ENCODE data around the gene KCNJ6.

Gene KCNJ6

GRCh38 chr21:37711286-37711829, 204.9 kb downstream of the KCNJ6 start:
- no peak for DNase-seq

GRCh38 chr21:37710546-37711285, 205.5 kb downstream of the KCNJ6 start:
- no peak for DNase-seq

GRCh38 chr21:37704751-37705150, 211.5 kb downstream of the KCNJ6 start:
- no peak for DNase-seq

GRCh38 chr21:37702241-37702640, 214.0 kb downstream of the KCNJ6 start:
- no peak for DNase-seq

GRCh38 chr21:37700641-37701202, 215.5 kb downstream of the KCNJ6 start:
- DNase-seq = no peak

GRCh38 chr21:37699024-37699775, 217.1 kb downstream of the KCNJ6 start:
- DNase-seq = no peak

GRCh38 chr21:37696936-37697335, 219.3 kb downstream of the KCNJ6 start:
- no peak for DNase-seq

- no peak for DNase-seq
Measured at GRCh38 chr21:37695111-37695510, 221.1 kb downstream of the KCNJ6 start.

- no peak for DNase-seq
Measured at GRCh38 chr21:37688952-37689659, 227.2 kb downstream of the KCNJ6 start.

GRCh38 chr21:37686991-37687810, 229.1 kb downstream of the KCNJ6 start:
- no peak for DNase-seq

- no peak for DNase-seq
Measured at GRCh38 chr21:37684547-37684946, 231.7 kb downstream of the KCNJ6 start.

GRCh38 chr21:37684115-37684493, 232.2 kb downstream of the KCNJ6 start:
- DNase-seq = no peak

- no peak for DNase-seq
Measured at GRCh38 chr21:37683396-37684114, 232.7 kb downstream of the KCNJ6 start.

GRCh38 chr21:37682966-37683365, 233.3 kb downstream of the KCNJ6 start:
- DNase-seq = no peak

- no peak for DNase-seq
Measured at GRCh38 chr21:37677006-37677405, 239.3 kb downstream of the KCNJ6 start.

- peak; percentile 61 for DNase-seq
Measured at GRCh38 chr21:37675202-37675801, 241.0 kb downstream of the KCNJ6 start.

- no peak for DNase-seq
Measured at GRCh38 chr21:37673801-37674575, 242.3 kb downstream of the KCNJ6 start.

GRCh38 chr21:37671381-37671780, 244.9 kb downstream of the KCNJ6 start:
- DNase-seq = no peak

- no peak for DNase-seq
Measured at GRCh38 chr21:37670883-37671282, 245.4 kb downstream of the KCNJ6 start.

GRCh38 chr21:37669249-37669648, 247.0 kb downstream of the KCNJ6 start:
- DNase-seq = no peak
